Urothelium cell line (cell line): Measurements from ENCODE around the gene ZNF326.

Experiments
- DNase-seq: peaks from one replicate; pipeline ENCODE4 v3.0.0; 2011; ENCODE audit warnings: low spot score, mixed read lengths
- FAIRE-seq: peaks from 2 replicates; lab custom pipeline; 2011; peaks lifted over from hg19 to GRCh38; lab: Jason Lieb, UNC

ZNF326 gene

GRCh38 chr1:90067194-90067931 lies 72.5 kb downstream of the ZNF326 start:
- no peak for FAIRE-seq

GRCh38 chr1:90068611-90069280 lies 73.8 kb downstream of the ZNF326 start:
- DNase-seq: no peak
- no peak for FAIRE-seq

More at GRCh38 chr1:90067194-90067931, 72.5 kb downstream of the ZNF326 start:
- no peak for DNase-seq

- FAIRE-seq: no peak
- DNase-seq: no peak
These were observed 79.2 kb downstream of the ZNF326 start for GRCh38 chr1:90074137-90074536.

- no peak for FAIRE-seq
These were observed 79.7 kb downstream of the ZNF326 start for GRCh38 chr1:90074566-90074965.

GRCh38 chr1:90074970-90075391 lies 80.1 kb downstream of the ZNF326 start:
- no peak for DNase-seq
- no peak for FAIRE-seq

More at GRCh38 chr1:90074566-90074965, 79.7 kb downstream of the ZNF326 start:
- DNase-seq: no peak

GRCh38 chr1:90083995-90084394 lies 89.1 kb downstream of the ZNF326 start:
- DNase-seq (no peak), FAIRE-seq (peak; percentile 35)
